Esophagus squamous epithelium (tissue), 5 donors: ENCODE data around the gene LNX2. TPM values are rescaled to one million over a fixed set of nuclear protein-coding genes. Genes with fewer than 3 reads are reported as not detected.

Source experiments
- DNase-seq: peaks from one replicate; lab custom pipeline; 2025; lab: John Stamatoyannopoulos, UW
- H3K27ac ChIP-seq, 4 donors: fragments of 200-600 bp; sonication (generic); one replicate each; pipeline ENCODE4 v1.5.1; 2016 to 2019; ENCODE audit warnings: mild to moderate bottlenecking in 1 of 4
- H3K27me3 ChIP-seq, 4 donors: fragments of 200-600 bp; sonication (generic); 1 replicate in 3 of 4; 2 replicates in 1 of 4; pipeline versions ENCODE4 v1.5.1 to v1.6.0; 2017 to 2021; ENCODE audit warnings: antibody characterized with exemption in 1 of 4
- H3K36me3 ChIP-seq, 3 donors: fragments of 200-600 bp; sonication (generic); one replicate each; pipeline ENCODE4 v1.5.1; 2016 to 2019
- H3K4me1 ChIP-seq, 3 donors: fragments of 200-600 bp; sonication (generic); one replicate each; pipeline ENCODE4 v1.5.1; 2017 to 2019
- H3K4me3 ChIP-seq, 4 donors: fragments of 200-600 bp; sonication (generic); 1 replicate in 3 of 4; 2 replicates in 1 of 4; pipeline ENCODE4 v1.5.1; 2016 to 2019; ENCODE audit warnings: mild to moderate bottlenecking in 2 of 4, moderate library complexity in 1 of 4
- H3K9me3 ChIP-seq, 3 donors: fragments of 200-600 bp; sonication (generic); one replicate each; pipeline ENCODE4 v1.5.1; 2016 to 2019
- CTCF ChIP-seq, 6 experiments: fragments of 450-650 bp in 4 of 6; fragments of 200-600 bp in 2 of 6; sonication (generic) in 2 of 6; IDR thresholded peaks; one replicate each; pipeline ENCODE4 v1.5.1; 2016 to 2019; ENCODE audit warnings: antibody characterized with exemption in 6 of 6, mild to moderate bottlenecking in 4 of 6, moderate library complexity in 4 of 6
- POLR2A ChIP-seq, 4 donors: fragments of 450-650 bp; IDR thresholded peaks; one replicate each; pipeline ENCODE4 v1.6.1; 2017; ENCODE audit warnings: antibody characterized with exemption in 4 of 4, mild to moderate bottlenecking in 4 of 4, moderate library complexity in 3 of 4
- WGBS, 2 donors: methylation state at CpG; one replicate each; pipeline ENCODE4 v1.1.5; 2018; 5-methylcytosine and 5-hydroxymethylcytosine counted together
- intact Hi-C: fragments of 100-400 bp; cut with DNase I; formaldehyde crosslinking; loops from one replicate; pipeline ENCODE4 v1.15.0; 2022
- total RNA-seq, 4 donors: library from RNA; depleted of rRNA; stranded (reverse); fragments of >200 nt; gene quantifications; one replicate each; pipeline ENCODE4 v1.1.0, GENCODE V29; 2016
- donor health status: DM: yes; HTN: yes; CAD: no.

The LNX2 gene
- total RNA-seq, 4 donors from 2014 or later: 12.2 to 16.5 (median 14.9) TPM

- H3K9me3 ChIP-seq: no peaks in the 10 kb centered on the region
- peaks cover 0 to 2% (median 0%) of the 10 kb centered on the region in 3 donors for H3K36me3 ChIP-seq
- 68 to 84% methylated on average over 1 of the region's 1 CpG for WGBS, 2 donors
- TF ChIP-seq CTCF (IDR thresholded peaks at IDR 0.05): no peak
- TF ChIP-seq POLR2A (IDR thresholded peaks at IDR 0.05): no peak
- intact Hi-C loops: no loop called here
- H3K4me1 ChIP-seq: peaks cover 16 to 99% (median 44%) of the 10 kb centered on the region in 3 donors
- no peak overlapping the region for H3K4me3 ChIP-seq
- H3K27ac ChIP-seq: peak overlapping the region; percentile 25 to 85 (median 62)
- no peaks in the 10 kb centered on the region for H3K27me3 ChIP-seq
- DNase-seq: no peak
These were observed 17.7 kb upstream of the LNX2 start for GRCh38 chr13:27638001-27638400.

- Histone ChIP-seq H3K4me3 (no peak overlapping the region), H3K27ac (peak overlapping the region in 2 of 4 donors; percentile 66 to 85), H3K9me3 (no peaks in the 10 kb centered on the region), H3K27me3 (no peaks in the 10 kb centered on the region), H3K4me1 (peaks cover 16 to 97% (median 43%) of the 10 kb centered on the region in 3 donors), H3K36me3 (peaks cover 0 to 7% (median 0%) of the 10 kb centered on the region in 3 donors)
- 75 to 90% methylated on average over 1 of the region's 1 CpG for WGBS, 2 donors
- TF ChIP-seq POLR2A (IDR thresholded peaks at IDR 0.05) (no peak), CTCF (IDR thresholded peaks at IDR 0.05) (no peak)
- DNase-seq: no peak
- intact Hi-C loops: no loop called here
These were observed 16.9 kb upstream of the LNX2 start for GRCh38 chr13:27637289-27637626.

GRCh38 chr13:27636589-27637288 lies 16.4 kb upstream of the LNX2 start:
- intact Hi-C loops: no loop called here
- no peaks in the 10 kb centered on the region for H3K9me3 ChIP-seq
- WGBS, 2 donors: 37 to 43% methylated on average over 6 of the region's 6 CpGs
- H3K27ac ChIP-seq: peak overlapping the region in 2 of 4 donors; percentile 66 to 85
- no peak for DNase-seq
- TF ChIP-seq POLR2A (IDR thresholded peaks at IDR 0.05) (no peak), CTCF (IDR thresholded peaks at IDR 0.05) (no peak)
- peaks cover 0 to 9% (median 0%) of the 10 kb centered on the region in 3 donors for H3K36me3 ChIP-seq
- H3K4me3 ChIP-seq: no peak overlapping the region
- peaks cover 16 to 97% (median 43%) of the 10 kb centered on the region in 3 donors for H3K4me1 ChIP-seq
- no peaks in the 10 kb centered on the region for H3K27me3 ChIP-seq

- peaks cover 0 to 21% (median 0%) of the 10 kb centered on the region in 3 donors for H3K36me3 ChIP-seq
- TF ChIP-seq CTCF (IDR thresholded peaks at IDR 0.05) (no peak), POLR2A (IDR thresholded peaks at IDR 0.05) (no peak)
- whole genome bisulfite sequencing, 2 donors: 72 to 73% methylated on average over 1 of the region's 1 CpG
- intact Hi-C loops: no loop called here
- peaks cover 16 to 95% (median 37%) of the 10 kb centered on the region in 3 donors for H3K4me1 ChIP-seq
- H3K9me3 ChIP-seq: no peaks in the 10 kb centered on the region
- DNase-seq: no peak
- H3K27ac ChIP-seq: peak overlapping the region in 3 of 4 donors; percentile 65 to 85 (median 83)
- H3K4me3 ChIP-seq: no peak overlapping the region
- no peaks in the 10 kb centered on the region for H3K27me3 ChIP-seq
These were observed 14.9 kb upstream of the LNX2 start for GRCh38 chr13:27635266-27635665.

GRCh38 chr13:27634791-27635190 lies 14.5 kb upstream of the LNX2 start:
- Histone ChIP-seq H3K9me3 (no peaks in the 10 kb centered on the region), H3K4me3 (no peak overlapping the region), H3K36me3 (peaks cover 0 to 21% (median 0%) of the 10 kb centered on the region in 3 donors), H3K27ac (peak overlapping the region; percentile 65 to 85 (median 80)), H3K4me1 (peaks cover 16 to 95% (median 35%) of the 10 kb centered on the region in 3 donors), H3K27me3 (no peaks in the 10 kb centered on the region)
- no peak for TF ChIP-seq CTCF (IDR thresholded peaks at IDR 0.05)
- TF ChIP-seq POLR2A (IDR thresholded peaks at IDR 0.05): no peak
- 38 to 68% methylated on average over 3 of the region's 3 CpGs for WGBS, 2 donors
- intact Hi-C loops: no loop called here
- DNase-seq: no peak
